ENCODE data around the gene LPCAT1.

DNA sequence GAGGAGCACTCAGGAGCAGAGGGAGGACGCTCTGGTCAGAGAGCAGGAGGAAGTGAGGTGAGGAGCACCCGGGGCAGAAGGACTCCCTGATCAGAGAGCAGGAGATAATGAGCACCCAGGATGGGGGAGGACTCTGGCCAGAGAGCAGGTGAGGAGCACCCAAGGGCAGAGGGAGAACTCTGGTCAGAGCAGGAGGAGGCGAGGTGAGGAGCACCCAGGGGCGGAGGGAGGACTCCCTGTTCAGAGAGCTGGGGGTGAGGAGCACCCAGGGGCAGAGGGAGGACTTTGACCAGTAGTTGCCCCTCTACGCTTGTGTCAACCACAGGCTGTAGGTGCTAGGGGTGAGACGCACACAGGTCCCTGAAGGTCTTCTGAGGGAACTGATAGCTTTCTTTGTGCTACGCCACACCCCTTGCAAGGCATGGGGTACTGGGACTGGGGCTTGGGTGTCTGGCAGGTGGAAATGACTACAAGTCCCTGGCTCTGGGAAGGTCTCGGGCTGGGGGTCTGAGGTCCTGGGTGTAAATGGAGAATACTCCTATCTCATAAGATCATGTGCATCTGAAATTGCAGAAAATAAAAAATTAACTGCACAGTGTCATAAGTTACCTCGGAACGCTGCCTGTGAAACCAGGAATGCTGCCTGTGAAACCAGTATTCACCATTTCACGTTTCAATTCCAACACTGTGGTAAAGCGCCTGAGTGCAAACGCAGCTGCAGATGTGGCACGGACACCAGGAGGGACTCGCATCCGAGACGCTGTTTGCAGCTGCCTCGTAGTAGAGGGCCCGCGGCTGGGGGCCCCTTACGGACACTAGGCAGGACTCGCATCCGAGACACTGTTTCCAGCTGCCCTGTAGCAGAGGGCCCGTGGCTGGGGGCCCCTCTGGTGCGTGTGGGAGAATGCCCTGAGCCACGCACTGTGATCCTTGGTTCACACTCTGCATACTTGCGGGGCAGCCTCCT is 51.5 kb downstream of the LPCAT1 start:
- no peak for TF ChIP-seq SUZ12 (IDR thresholded peaks at IDR 0.05; ENCODE audit: extremely low read depth, insufficient read depth, insufficient read length)
- TF ChIP-seq YY1 (IDR thresholded peaks at IDR 0.05; ENCODE audit: insufficient read depth, insufficient read length) = no peak
- TF ChIP-seq ZNF274 (IDR thresholded peaks at IDR 0.05; ENCODE audit: low read depth, low read length) = no peak
